ENCODE results near the gene HSD17B12. TPM values are rescaled to one million over a fixed set of nuclear protein-coding genes. Genes with fewer than 3 reads are reported as not detected.

HSD17B12 gene
- total and polyA plus RNA-seq, 2 of the 8 experiments (the other 6 are each of a cell fraction or from before 2014, with no cell fraction given): 46.0 to 121 TPM

- no peak overlapping the region for H3K14ac ChIP-seq (ENCODE audit: insufficient read length)
- no peak overlapping the region for H2BK120ac ChIP-seq (replicated peaks; ENCODE audit: low read depth, low read length)
- H4K20me1 ChIP-seq (replicated peaks in 1 of 2; ENCODE audit: control insufficient read depth in 1 of 2, insufficient read depth in 2 of 2, low read length in 2 of 2): peaks cover 0 to 9% of the 10 kb centered on the region in 2 experiments
- H3K56ac ChIP-seq (replicated peaks; ENCODE audit: insufficient read length, low read depth, low read length): no peak overlapping the region
- no peak overlapping the region for H3K27ac ChIP-seq (ENCODE audit: low read depth, low read length)
- H3K4me3 ChIP-seq (ENCODE audit: extremely low read depth in 1 of 4, insufficient read depth in 2 of 4, low read depth in 3 of 4, low read length in 4 of 4): no peak overlapping the region
- H2AFZ ChIP-seq (ENCODE audit: low read length): no peak overlapping the region
- no peaks in the 10 kb centered on the region for H3K27me3 ChIP-seq (replicated peaks in 1 of 4; ENCODE audit: control insufficient read depth in 3 of 4, extremely low read depth in 1 of 4, insufficient read depth in 3 of 4, low read length in 3 of 4)
- no peak overlapping the region for H3K4ac ChIP-seq (replicated peaks; ENCODE audit: insufficient read length, low read depth, low read length)
- H4K5ac ChIP-seq (ENCODE audit: insufficient read length, low read depth, low read length): no peak overlapping the region
- H4K8ac ChIP-seq (ENCODE audit: extremely low read depth, insufficient read depth, low read length): no peak overlapping the region
- H3K18ac ChIP-seq (ENCODE audit: extremely low read depth, low read length): no peak overlapping the region
- no peak overlapping the region for H4K91ac ChIP-seq (replicated peaks; ENCODE audit: insufficient read length, low read length)
- no peak overlapping the region for H2BK5ac ChIP-seq (ENCODE audit: low read depth, low read length)
- H3K9me3 ChIP-seq (ENCODE audit: insufficient read depth in 2 of 2, low read depth in 1 of 2, low read length in 1 of 2): no peaks in the 10 kb centered on the region
- H3K4me2 ChIP-seq (ENCODE audit: insufficient read depth in 1 of 2, low read depth in 2 of 2, low read length in 2 of 2): no peak overlapping the region; a peak in 1 of 4 replicates
- DNase-seq (ENCODE audit: low read depth in 1 of 2, low spot score in 2 of 2) (no peak), FAIRE-seq (no peak)
- no peaks in the 10 kb centered on the region for H3K23me2 ChIP-seq (ENCODE audit: low read depth, low read length)
- peaks cover 3% of the 10 kb centered on the region; the same call in 1 of the 2 replicates for H3K79me1 ChIP-seq (ENCODE audit: low read depth, low read length)
- H3K36me3 ChIP-seq (ENCODE audit: control insufficient read depth in 2 of 4, insufficient read depth in 4 of 4, low read length in 3 of 4): no peaks in the 10 kb centered on the region; a peak in 1 of 8 replicates
- peaks cover 0 to 38% of the 10 kb centered on the region in 2 experiments; a peak in 2 of 4 replicates for H3K79me2 ChIP-seq (ENCODE audit: control insufficient read depth in 1 of 2, insufficient read depth in 2 of 2, low read length in 2 of 2)
- H2AK5ac ChIP-seq (ENCODE audit: low read depth, low read length): no peak overlapping the region
- POLR2A ChIA-PET (ENCODE audit: partially characterized antibody): no interaction called here
- no peak overlapping the region for H2BK20ac ChIP-seq (ENCODE audit: low read length)
- CTCF ChIA-PET (ENCODE audit: partially characterized antibody): interaction anchor here (0.6 to 1.1 kb wide), 3 partner anchors 48 to 174 kb away, joined by 3 to 4 read pairs (median 3); no protein-coding TSS in a partner anchor
- 97% methylated on average over 3 of the region's 3 CpGs; no CpG with 5 or more reads in 1 of the 2 experiments for WGBS, 2 experiments (ENCODE audit: extremely low coverage in 1 of 2, insufficient coverage in 1 of 2, insufficient read length in 1 of 2, insufficient replicate concordance in 2 of 2, low coverage in 1 of 2, low lambda C conversion rate in 2 of 2, missing lambda C conversion rate in 1 of 2)
- H3K23ac ChIP-seq (ENCODE audit: insufficient read length): no peak overlapping the region
- no peak overlapping the region for H2BK15ac ChIP-seq (ENCODE audit: low read length)
- H3K9ac ChIP-seq (replicated peaks in 1 of 4; ENCODE audit: extremely low read depth in 1 of 4, low read depth in 3 of 4, low read length in 3 of 4): no peak overlapping the region
- H2BK12ac ChIP-seq (ENCODE audit: low read depth, low read length): no peak overlapping the region
- H3K4me1 ChIP-seq (replicated peaks in 1 of 4; ENCODE audit: control insufficient read depth in 3 of 4, insufficient read depth in 4 of 4, low read length in 3 of 4): no peaks in the 10 kb centered on the region; a peak in 1 of 7 replicates
- TF ChIP-seq POLR2AphosphoS5 (IDR thresholded peaks at IDR 0.05; ENCODE audit: low read depth, low read length): no peak
- no peak for TF ChIP-seq GABPA (IDR thresholded peaks at IDR 0.05; ENCODE audit: borderline replicate concordance, insufficient read depth, low read length)
- TF ChIP-seq TAF7 (optimal IDR thresholded peaks at IDR 0.05; ENCODE audit: borderline replicate concordance, low read depth, low read length): no peak
- no peak for TF ChIP-seq JUND (IDR thresholded peaks at IDR 0.05; ENCODE audit: low read length)
- no peak for TF ChIP-seq CBX5 (IDR thresholded peaks at IDR 0.05; ENCODE audit: low read depth, low read length)
- TF ChIP-seq HDAC6 (IDR thresholded peaks at IDR 0.05; ENCODE audit: low read depth, low read length): no peak
- TF ChIP-seq E2F6 (IDR thresholded peaks at IDR 0.05): no peak
- no peak for TF ChIP-seq FOSL1 (IDR thresholded peaks at IDR 0.05; ENCODE audit: insufficient read depth, low read depth, low read length)
Observed at GRCh38 chr11:43746670-43747069, 66.1 kb downstream of the HSD17B12 start.

All from H1 (cell line).